Keratinocyte (primary cell): Measurements from ENCODE around the gene CREB3L1.

Experiments
- EZH2 ChIP-seq: IDR thresholded peaks from one replicate; pipeline ENCODE4 v1.6.1; 2012; ENCODE audit warnings: inconsistent platforms, mild to moderate bottlenecking, low read length, moderate library complexity
- TF ChIP-seq, protein P1 (sequence below), 3 experiments: IDR thresholded peaks in 1 of 3; conservative IDR thresholded peaks in 1 of 3; optimal IDR thresholded peaks in 1 of 3; 2 replicates in 2 of 3; 3 replicates in 1 of 3; pipeline versions ENCODE3 to v1.5.1; 2011; ENCODE audit warnings: low read length in 3 of 3, mild to moderate bottlenecking in 3 of 3, moderate library complexity in 2 of 3, control low read depth in 1 of 3, inconsistent platforms in 1 of 3; ENCODE audit not compliant: insufficient read depth in 2 of 3; ENCODE audit errors: extremely low read depth in 1 of 3

DNA sequence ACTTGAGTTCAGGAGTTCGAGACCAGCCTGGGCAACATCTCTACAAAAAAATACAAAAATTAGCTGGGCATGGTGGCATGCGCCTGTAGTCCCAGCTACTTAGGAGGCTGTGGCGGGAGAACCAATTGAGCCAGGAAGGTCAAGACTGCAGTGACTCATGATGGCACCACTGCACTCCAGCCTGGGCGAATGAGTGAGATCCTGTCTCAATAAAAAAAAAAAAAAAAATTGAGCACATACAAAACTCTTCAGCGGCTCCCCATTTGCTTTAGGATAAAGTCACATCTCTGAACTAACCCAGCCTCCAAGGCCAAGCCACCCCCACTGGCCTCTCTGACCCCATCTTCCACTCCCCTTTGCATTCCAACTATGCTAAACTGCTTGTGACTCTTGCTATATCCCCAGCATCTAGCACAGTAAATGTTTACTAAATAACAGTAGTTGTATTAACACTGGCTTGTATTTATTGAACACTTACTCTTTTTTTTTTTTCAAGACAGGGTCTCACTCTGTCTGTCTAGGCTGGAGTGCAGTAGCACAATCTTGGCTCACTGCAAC is 28.9 kb downstream of the CREB3L1 start:
- TF ChIP-seq, protein P1, sequence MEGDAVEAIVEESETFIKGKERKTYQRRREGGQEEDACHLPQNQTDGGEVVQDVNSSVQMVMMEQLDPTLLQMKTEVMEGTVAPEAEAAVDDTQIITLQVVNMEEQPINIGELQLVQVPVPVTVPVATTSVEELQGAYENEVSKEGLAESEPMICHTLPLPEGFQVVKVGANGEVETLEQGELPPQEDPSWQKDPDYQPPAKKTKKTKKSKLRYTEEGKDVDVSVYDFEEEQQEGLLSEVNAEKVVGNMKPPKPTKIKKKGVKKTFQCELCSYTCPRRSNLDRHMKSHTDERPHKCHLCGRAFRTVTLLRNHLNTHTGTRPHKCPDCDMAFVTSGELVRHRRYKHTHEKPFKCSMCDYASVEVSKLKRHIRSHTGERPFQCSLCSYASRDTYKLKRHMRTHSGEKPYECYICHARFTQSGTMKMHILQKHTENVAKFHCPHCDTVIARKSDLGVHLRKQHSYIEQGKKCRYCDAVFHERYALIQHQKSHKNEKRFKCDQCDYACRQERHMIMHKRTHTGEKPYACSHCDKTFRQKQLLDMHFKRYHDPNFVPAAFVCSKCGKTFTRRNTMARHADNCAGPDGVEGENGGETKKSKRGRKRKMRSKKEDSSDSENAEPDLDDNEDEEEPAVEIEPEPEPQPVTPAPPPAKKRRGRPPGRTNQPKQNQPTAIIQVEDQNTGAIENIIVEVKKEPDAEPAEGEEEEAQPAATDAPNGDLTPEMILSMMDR (optimal IDR thresholded peaks at IDR 0.05 in 1 of 3, IDR thresholded peaks at IDR 0.05 in 1 of 3, conservative IDR thresholded peaks at IDR 0.05 in 1 of 3; ENCODE audit: extremely low read depth in 1 of 3, insufficient read depth in 2 of 3, low read length in 3 of 3), result no peak
- no peak for TF ChIP-seq EZH2
